ENCODE measurements around the gene USP30.

USP30 gene

DNA sequence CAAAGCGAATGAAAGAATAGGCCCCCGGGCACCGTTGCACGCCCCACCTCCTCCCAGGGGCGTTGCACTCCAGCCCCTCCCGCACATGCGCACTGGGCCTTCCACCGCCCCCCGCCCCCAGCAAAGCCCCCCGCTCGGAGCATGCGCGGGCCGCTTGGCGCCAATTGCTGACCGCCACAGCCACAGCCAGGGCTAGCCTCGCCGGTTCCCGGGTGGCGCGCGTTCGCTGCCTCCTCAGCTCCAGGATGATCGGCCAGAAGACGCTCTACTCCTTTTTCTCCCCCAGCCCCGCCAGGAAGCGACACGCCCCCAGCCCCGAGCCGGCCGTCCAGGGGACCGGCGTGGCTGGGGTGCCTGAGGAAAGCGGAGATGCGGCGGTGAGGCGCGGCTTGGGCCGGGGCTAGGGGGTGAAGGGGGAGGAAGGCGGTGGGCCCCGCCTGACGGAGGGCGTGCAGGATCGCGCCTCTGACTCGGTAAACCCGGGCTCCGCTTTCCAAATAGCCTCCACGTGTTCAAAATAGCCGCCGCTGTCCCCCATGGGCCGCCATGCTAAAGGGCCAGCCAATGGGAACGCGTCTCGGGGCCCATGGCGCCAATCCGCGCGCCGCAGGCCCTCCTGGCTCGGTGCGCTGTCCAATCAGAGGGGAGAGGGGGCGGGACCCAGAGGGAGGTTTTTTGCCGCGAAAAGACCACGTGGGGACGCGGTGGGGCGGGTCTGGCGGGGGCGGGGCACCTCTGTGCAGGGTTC, 45.2 kb downstream of the USP30 start, which contains the start of gene UNG:
Gene UNG (plus strand): TSS at position 163 of the 748 bp plus-strand sequence. CDS start 83 bp downstream, at position 246.
- DNase-seq (ENCODE audit: low spot score): peak; percentile 97

DNA sequence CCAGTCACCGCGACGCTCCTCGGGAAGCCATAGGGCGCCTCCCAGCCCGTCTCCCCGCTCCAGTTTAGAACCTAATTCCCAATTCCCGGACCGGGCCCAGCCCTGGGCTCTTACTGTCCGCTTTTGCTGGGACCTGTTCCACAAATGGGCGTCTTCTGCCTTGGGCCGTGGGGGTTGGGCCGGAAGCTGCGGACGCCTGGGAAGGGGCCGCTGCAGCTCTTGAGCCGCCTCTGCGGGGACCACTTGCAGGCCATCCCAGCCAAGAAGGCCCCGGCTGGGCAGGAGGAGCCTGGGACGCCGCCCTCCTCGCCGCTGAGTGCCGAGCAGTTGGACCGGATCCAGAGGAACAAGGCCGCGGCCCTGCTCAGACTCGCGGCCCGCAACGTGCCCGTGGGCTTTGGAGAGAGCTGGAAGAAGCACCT, 45.8 kb downstream of the USP30 start:
- DNase-seq (ENCODE audit: low spot score): peak; percentile 77

DNA sequence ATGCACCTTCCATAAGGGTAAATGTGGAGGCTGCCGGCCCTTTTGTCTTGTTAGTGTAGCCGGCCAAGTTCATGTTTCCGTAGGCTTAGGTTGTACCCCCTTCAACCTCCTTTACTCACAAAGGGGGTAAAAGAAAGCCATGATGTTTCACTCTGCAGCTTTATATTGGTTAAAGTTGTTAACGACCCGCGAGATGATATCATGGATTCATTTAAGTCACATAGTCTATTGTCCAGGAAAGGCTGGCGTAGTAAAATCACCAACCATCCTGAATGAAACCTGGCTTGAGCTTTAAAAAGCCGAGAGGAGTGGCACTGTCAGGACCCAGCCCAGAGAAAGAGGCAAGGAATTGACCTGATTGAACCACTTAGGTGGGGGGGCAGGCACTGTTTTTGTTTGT, 46.3 kb downstream of the USP30 start:
- no peak for DNase-seq (ENCODE audit: low spot score)

DNA sequence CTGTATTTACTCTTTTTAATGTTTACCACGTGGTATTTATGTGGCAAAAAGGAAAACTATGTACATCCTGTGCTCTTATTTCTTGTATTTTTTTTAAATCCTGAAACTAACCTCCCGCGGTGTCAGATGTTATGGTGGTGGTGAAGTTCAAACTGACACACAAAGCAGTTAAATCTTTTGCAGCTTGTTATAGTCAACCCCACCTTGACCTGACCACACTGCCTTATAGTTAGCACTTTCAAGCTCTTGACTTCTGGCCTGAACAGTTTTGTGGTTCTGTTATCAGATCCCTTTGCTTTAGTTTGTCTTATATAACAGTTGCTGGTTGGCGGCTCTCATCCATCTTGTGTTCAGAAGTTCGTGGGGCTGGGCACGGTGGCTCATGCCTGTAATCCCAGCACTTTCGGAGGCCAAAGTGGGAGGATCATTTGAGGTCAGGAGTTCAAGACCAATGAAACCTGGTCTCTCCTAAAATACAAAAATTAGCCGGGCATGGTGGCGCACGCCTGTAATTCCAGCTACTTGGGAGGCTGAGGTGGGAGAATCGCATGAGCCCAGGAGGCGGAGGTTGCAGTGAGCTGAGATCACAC, 47.1 kb downstream of the USP30 start:
- no peak for DNase-seq (ENCODE audit: low spot score)

DNA sequence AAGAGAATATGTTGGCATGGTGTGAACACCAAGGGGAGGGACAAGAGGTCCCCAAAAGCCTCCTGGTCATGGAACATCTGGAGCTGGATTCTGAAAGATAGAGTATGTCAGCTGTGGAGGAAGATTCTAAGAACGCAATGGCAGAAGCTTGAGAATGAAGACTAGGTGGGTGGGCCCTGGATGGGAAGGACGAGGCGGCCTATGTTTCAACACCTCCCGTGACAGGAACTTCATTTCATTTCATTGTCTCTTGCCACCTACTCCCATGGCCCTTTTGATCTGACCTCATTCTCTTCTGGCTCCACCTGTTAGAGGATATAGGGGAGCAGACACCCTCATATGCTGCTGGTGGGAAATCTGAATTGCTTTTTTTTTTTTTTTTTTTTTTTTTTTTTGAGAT, 48.4 kb downstream of the USP30 start:
- DNase-seq (ENCODE audit: low spot score): no peak

DNA sequence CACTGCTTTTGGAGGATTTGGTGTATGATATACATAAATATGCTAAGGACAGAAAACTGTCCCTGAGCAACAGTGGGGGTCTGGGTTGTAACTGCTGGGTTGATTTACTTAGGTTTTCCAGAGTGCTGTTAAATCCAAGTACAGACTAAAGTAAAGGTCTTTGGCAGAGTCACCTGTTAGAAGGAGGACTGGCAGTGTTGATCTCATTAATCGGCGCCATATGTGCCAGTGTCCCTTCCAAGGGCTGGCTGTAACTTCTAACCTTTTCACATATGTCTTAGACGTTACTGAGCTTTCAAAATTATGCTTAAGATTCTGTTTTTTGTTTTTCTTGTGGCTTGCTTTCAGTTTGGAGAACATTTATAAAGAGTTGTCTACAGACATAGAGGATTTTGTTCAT, 50.1 kb downstream of the USP30 start:
- no peak for DNase-seq (ENCODE audit: low spot score)

- DNase-seq (ENCODE audit: low spot score): no peak
Measured at GRCh38 chr12:109105176-109105575, 52.8 kb downstream of the USP30 start.

DNA sequence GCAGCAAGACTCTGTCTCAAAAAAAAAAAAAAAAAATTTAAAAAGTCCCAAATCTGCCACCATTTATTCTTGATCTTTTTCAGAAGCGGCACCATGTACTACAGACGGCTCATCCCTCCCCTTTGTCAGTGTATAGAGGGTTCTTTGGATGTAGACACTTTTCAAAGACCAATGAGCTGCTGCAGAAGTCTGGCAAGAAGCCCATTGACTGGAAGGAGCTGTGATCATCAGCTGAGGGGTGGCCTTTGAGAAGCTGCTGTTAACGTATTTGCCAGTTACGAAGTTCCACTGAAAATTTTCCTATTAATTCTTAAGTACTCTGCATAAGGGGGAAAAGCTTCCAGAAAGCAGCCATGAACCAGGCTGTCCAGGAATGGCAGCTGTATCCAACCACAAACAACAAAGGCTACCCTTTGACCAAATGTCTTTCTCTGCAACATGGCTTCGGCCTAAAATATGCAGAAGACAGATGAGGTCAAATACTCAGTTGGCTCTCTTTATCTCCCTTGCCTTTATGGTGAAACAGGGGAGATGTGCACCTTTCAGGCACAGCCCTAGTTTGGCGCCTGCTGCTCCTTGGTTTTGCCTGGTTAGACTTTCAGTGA, 57.5 kb downstream of the USP30 start:
- no peak for DNase-seq (ENCODE audit: low spot score)

DNA sequence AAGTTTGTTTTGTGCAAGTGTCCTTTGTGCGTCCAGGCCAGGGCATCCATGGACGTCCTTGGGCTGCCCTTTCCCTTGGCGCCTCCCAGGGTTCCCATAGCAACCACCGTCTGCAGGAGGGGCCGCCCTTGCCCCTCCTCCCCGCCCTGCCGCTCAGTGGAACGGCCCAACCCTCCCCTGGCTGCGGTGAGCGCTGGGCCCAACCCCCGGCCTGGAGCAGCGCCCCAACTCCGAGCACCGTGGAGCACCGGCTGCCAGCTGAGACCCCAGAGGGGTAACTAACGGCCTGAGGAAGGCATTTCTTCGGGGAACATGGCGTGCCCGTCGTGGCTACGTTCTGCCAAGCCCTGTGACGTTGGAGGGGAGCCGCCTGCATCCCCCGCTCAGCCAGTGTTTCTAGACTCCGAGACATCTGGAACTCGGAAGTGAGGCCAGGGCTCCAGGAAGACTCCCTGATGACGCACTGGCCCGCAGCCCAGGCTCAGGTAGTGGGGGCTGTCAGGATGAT, 58.7 kb downstream of the USP30 start:
- peak; percentile 89 for DNase-seq (ENCODE audit: low spot score)

- DNase-seq (ENCODE audit: low spot score): no peak
Measured at GRCh38 chr12:109112720-109113465, 60.5 kb downstream of the USP30 start.

GRCh38 chr12:109113661-109114321, 61.4 kb downstream of the USP30 start:
- DNase-seq (ENCODE audit: low spot score): no peak

GRCh38 chr12:109114644-109115043, 62.3 kb downstream of the USP30 start:
- DNase-seq (ENCODE audit: low spot score): no peak

DNA sequence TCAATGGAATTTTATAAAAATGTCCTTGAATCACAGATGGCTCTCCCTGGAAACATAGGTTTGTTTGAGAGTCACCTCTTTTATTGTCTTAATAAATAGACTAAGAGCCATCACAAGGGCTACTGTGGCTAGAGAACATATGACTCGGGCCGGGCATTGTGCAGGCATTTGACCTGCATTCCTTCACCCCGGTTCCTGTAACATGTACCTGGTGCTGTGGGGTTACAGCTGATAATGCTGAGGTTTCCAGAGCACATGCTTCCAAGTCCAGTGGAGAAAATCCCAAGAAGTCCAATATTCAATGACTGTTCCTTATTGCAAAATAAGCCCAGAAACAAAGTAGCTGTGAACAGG, 63.0 kb downstream of the USP30 start:
- DNase-seq (ENCODE audit: low spot score): no peak

- no peak for DNase-seq (ENCODE audit: low spot score)
Measured at GRCh38 chr12:109115758-109116610, 63.6 kb downstream of the USP30 start, which contains the start of gene ACACB. TSS of gene ACACB (plus strand) at chr12:109116587. CDS start at chr12:109139406, 22,819 bp downstream.

GRCh38 chr12:109116611-109116949, 64.2 kb downstream of the USP30 start:
- no peak for DNase-seq (ENCODE audit: low spot score)

DNA sequence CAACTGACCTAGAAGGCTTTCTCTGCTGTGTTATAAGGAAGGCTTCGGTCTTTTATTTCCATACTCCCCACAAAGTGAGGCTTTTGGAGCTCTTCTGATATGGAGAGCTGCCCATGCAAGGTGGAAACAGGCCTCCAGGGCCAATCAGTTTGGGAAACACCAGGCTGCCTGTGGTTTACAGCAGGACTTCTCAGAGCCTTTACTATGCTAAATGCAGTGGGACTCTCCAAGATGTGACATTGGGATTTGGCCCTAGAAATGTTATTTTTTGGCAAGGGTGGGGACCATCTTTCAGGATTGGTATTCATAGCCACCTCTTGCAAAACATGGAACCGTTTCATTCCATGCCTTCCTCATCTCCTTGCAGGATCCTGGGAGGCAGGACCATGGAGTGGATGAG, 67.7 kb downstream of the USP30 start:
- no peak for DNase-seq (ENCODE audit: low spot score)

DNA sequence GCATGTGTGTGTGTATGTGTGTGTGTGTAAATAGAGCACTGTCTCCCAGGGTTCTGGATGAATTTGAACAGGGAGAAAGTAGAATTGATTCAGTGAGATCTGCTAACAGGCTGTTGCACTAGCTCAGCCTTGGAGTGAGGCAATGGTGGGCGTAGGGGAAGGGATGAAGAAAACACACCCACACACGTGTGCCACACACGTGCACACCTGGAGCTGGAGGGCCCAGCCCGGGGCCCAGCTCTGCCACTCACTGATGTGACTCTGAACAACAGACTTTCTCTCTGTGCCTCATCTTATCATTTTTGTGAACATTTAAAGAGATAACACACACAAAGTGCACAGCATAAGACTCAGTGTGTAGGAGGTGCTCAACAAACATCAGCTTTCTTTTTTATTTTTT, 68.2 kb downstream of the USP30 start:
- DNase-seq (ENCODE audit: low spot score): no peak

GRCh38 chr12:109121346-109121880, 69.0 kb downstream of the USP30 start:
- no peak for DNase-seq (ENCODE audit: low spot score)

GRCh38 chr12:109124878-109125648, 72.7 kb downstream of the USP30 start:
- no peak for DNase-seq (ENCODE audit: low spot score)

DNA sequence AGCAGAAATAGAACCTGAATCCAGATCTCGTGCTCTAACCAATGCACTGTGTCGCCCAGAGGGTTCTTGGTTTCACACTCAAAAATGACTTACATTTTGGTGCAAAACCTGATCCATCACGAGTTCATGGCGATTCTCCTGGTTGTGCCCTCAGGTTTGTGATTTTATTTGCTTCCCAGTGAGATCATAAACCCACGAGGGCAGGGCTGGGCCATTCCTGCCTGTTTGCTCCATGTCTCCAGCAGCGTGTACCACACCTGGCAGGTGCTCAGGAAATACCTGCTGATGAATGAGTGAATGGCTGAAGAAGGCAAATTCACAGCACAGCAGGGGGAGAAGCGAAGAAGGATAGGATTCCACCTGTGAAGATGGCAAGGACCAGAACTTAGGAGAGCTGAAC, 73.4 kb downstream of the USP30 start:
- no peak for DNase-seq (ENCODE audit: low spot score)
